Ascending aorta (tissue), 2 donors: ENCODE results near the gene RPE65. TPM values are rescaled to one million over a fixed set of nuclear protein-coding genes. Genes with fewer than 3 reads are reported as not detected.
A peak's percentile ranks its signal among the peaks of the same experiment; 100 is the strongest.

Experiments
- DNase-seq, 2 donors: peaks; one replicate each; pipeline ENCODE4 v3.0.0-alpha.2; 2019; ENCODE audit warnings: low spot score in 2 of 2
- H3K27ac ChIP-seq, 2 donors: fragments of 200-600 bp; sonication (generic); one replicate each; pipeline ENCODE4 v1.5.1; 2016 to 2017; ENCODE audit warnings: mild to moderate bottlenecking in 1 of 2
- H3K27me3 ChIP-seq: fragments of 200-600 bp; sonication (generic); one replicate; pipeline ENCODE4 v1.5.1; 2017
- H3K36me3 ChIP-seq, 2 donors: fragments of 200-600 bp; sonication (generic); one replicate each; pipeline ENCODE4 v1.5.1; 2016
- H3K4me1 ChIP-seq, 2 donors: fragments of 200-600 bp; sonication (generic); one replicate each; pipeline ENCODE4 v1.5.1; 2016 to 2017; ENCODE audit warnings: mild to moderate bottlenecking in 1 of 2
- H3K4me3 ChIP-seq, 2 donors: fragments of 200-600 bp; sonication (generic); one replicate each; pipeline ENCODE4 v1.5.1; 2016 to 2017; ENCODE audit warnings: mild to moderate bottlenecking in 1 of 2
- H3K9me3 ChIP-seq, 2 donors: fragments of 200-600 bp; sonication (generic); one replicate each; pipeline ENCODE4 v1.5.1; 2016
- CTCF ChIP-seq, 3 experiments: fragments of 200-600 bp in 2 of 3; fragments of 450-650 bp in 1 of 3; sonication (generic) in 2 of 3; IDR thresholded peaks; one replicate each; pipeline ENCODE4 v1.5.1; 2016 to 2019; ENCODE audit warnings: antibody characterized with exemption in 3 of 3, mild to moderate bottlenecking in 1 of 3, moderate library complexity in 1 of 3
- intact Hi-C: fragments of 100-400 bp; cut with DNase I; formaldehyde crosslinking; loops from one replicate; pipeline ENCODE4 v1.15.1; 2023
- total RNA-seq: library from RNA; depleted of rRNA; stranded (reverse); fragments of >200 nt; gene quantifications from one replicate; pipeline ENCODE4 v1.1.0, GENCODE V29; 2016

The RPE65 gene
- total RNA-seq, 1 donor from 2014 or later, result not detected

GRCh38 chr1:68383092-68383491 is 66.7 kb downstream of the RPE65 start:
- Histone ChIP-seq H3K27ac (peak overlapping the region in 1 of 2 donors; percentile 8), H3K4me1 (peaks cover 0 to 6% of the 10 kb centered on the region in 2 donors), H3K36me3 (no peaks in the 10 kb centered on the region), H3K9me3 (no peaks in the 10 kb centered on the region), H3K27me3 (no peaks in the 10 kb centered on the region), H3K4me3 (no peak overlapping the region)
- no peak for TF ChIP-seq CTCF (IDR thresholded peaks at IDR 0.05)
- intact Hi-C loops, result no loop called here
- DNase-seq, result no peak

- H3K36me3 ChIP-seq, result no peaks in the 10 kb centered on the region
- no peak overlapping the region for H3K27ac ChIP-seq
- H3K4me3 ChIP-seq, result no peak overlapping the region
- no peak for TF ChIP-seq CTCF (IDR thresholded peaks at IDR 0.05)
- H3K4me1 ChIP-seq, result peaks cover 0 to 2% of the 10 kb centered on the region in 2 donors
- H3K9me3 ChIP-seq, result no peaks in the 10 kb centered on the region
- intact Hi-C loops, result no loop called here
- DNase-seq, result no peak
- H3K27me3 ChIP-seq, result no peaks in the 10 kb centered on the region
Observed at GRCh38 chr1:68379085-68379478, 70.7 kb downstream of the RPE65 start.

Other genes with a start within 250 kb of the RPE65 start
- 29.9 TPM for gene WLS, start 217.4 kb downstream of the RPE65 start, total RNA-seq
- not detected for gene DEPDC1, start 47.1 kb upstream of the RPE65 start, total RNA-seq